Nephron progenitor cell (in vitro differentiated cells): Measurements from ENCODE around the gene GSPT1.
"Not testable (repeated sequence)": the region's sequence is repeated elsewhere in the genome, so short reads cannot be mapped to it uniquely, and the experiment has no call there.

Experiments
- DNase-seq: peaks from one replicate; pipeline ENCODE4 v3.0.0; 2021
- H3K27ac Mint-ChIP-seq: 2 replicates; pipeline ENCODE4 v1.8.0; 2021; ENCODE audit warnings: mild to moderate bottlenecking, moderate library complexity, mixed read lengths
- H3K27me3 Mint-ChIP-seq: 2 replicates; pipeline ENCODE4 v1.8.0; 2021; ENCODE audit warnings: mild to moderate bottlenecking, low read depth, mixed read lengths; ENCODE audit not compliant: poor library complexity
- H3K36me3 Mint-ChIP-seq: 2 replicates; pipeline ENCODE4 v1.8.0; 2021; ENCODE audit warnings: low read depth, mixed read lengths
- H3K4me1 Mint-ChIP-seq: 2 replicates; pipeline ENCODE4 v1.8.0; 2021; ENCODE audit warnings: mixed read lengths
- H3K4me3 Mint-ChIP-seq: 2 replicates; pipeline ENCODE4 v1.8.0; 2021; ENCODE audit warnings: mild to moderate bottlenecking, moderate library complexity, mixed read lengths
- H3K9me3 Mint-ChIP-seq: 2 replicates; pipeline ENCODE4 v1.8.0; 2021; ENCODE audit warnings: mild to moderate bottlenecking, moderate library complexity, mixed read lengths
- TF ChIP-seq, protein P1 (sequence below): fragments of 200-600 bp; sonication (generic); IDR thresholded peaks from 2 replicates; pipeline ENCODE4 v1.5.0; 2021; ENCODE audit warnings: antibody characterized with exemption

Gene GSPT1

DNA sequence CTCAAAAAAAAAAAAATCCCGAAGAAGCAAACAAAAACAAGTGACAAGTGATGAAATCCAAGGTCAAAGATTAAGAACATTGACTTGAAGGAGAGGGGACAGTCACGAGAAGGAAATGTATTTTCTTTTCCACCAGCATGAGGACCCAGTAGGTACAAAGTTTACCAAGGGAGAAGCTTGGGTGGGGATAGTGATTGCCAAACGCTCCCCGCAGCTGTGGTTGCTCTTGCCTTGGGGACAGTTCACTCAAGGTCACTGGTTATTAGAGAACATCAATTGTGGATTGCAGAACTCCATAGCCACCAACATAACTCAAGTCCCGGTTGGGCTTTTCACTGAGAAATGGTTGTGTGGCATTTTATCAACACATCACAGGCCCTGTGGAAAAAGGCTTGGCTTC is 91.4 kb downstream of the GSPT1 start:
- no peak overlapping the region for H3K27ac Mint-ChIP-seq
- no peak for DNase-seq
- no peaks in the 10 kb centered on the region for H3K9me3 Mint-ChIP-seq

GRCh38 chr16:11823645-11824044 is 92.1 kb downstream of the GSPT1 start:
- not testable (repeated sequence) for H3K9me3 Mint-ChIP-seq, H3K27ac Mint-ChIP-seq, DNase-seq, H3K4me1 Mint-ChIP-seq, H3K36me3 Mint-ChIP-seq, H3K4me3 Mint-ChIP-seq
- peaks cover 13% of the 10 kb centered on the region for H3K27me3 Mint-ChIP-seq

More for the DNA sequence above, 91.4 kb downstream of the GSPT1 start:
- Mint-ChIP-seq H3K4me3 (no peak overlapping the region), H3K27me3 (peaks cover 13% of the 10 kb centered on the region), H3K4me1 (peaks cover 4% of the 10 kb centered on the region), H3K36me3 (no peaks in the 10 kb centered on the region)
- TF ChIP-seq, protein P1, sequence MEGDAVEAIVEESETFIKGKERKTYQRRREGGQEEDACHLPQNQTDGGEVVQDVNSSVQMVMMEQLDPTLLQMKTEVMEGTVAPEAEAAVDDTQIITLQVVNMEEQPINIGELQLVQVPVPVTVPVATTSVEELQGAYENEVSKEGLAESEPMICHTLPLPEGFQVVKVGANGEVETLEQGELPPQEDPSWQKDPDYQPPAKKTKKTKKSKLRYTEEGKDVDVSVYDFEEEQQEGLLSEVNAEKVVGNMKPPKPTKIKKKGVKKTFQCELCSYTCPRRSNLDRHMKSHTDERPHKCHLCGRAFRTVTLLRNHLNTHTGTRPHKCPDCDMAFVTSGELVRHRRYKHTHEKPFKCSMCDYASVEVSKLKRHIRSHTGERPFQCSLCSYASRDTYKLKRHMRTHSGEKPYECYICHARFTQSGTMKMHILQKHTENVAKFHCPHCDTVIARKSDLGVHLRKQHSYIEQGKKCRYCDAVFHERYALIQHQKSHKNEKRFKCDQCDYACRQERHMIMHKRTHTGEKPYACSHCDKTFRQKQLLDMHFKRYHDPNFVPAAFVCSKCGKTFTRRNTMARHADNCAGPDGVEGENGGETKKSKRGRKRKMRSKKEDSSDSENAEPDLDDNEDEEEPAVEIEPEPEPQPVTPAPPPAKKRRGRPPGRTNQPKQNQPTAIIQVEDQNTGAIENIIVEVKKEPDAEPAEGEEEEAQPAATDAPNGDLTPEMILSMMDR, result no peak

GRCh38 chr16:11819798-11820197 is 96.0 kb downstream of the GSPT1 start:
- no peak for DNase-seq
- Mint-ChIP-seq H3K27me3 (peaks cover 8% of the 10 kb centered on the region), H3K4me3 (no peak overlapping the region), H3K4me1 (peaks cover 14% of the 10 kb centered on the region), H3K36me3 (no peaks in the 10 kb centered on the region), H3K9me3 (no peaks in the 10 kb centered on the region), H3K27ac (no peak overlapping the region)
- TF ChIP-seq, protein P1, result no peak

DNA sequence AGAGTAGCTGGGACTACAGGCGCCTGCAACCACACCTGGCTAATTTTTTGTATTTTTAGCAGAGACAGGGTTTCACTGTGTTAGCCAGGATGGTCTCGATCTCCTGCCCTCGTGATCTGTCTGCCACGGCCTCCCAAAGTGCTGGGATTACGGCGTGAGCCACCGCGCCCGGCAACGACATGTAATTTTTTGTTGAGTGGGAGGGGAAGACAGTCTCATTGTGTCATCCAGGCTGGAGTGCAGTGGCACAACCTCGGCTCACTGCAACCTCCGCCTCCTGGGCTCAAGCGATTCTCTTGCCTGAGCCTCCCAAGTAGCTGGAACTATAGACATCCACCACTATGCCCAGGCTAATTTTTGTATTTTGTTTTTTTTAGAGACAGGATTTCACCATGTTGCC is 96.8 kb downstream of the GSPT1 start:
- peaks cover 14% of the 10 kb centered on the region for H3K4me1 Mint-ChIP-seq
- H3K36me3 Mint-ChIP-seq, result not testable (repeated sequence)

More for the DNA sequence above, 96.8 kb downstream of the GSPT1 start:
- not testable (repeated sequence) for H3K9me3 Mint-ChIP-seq, H3K4me3 Mint-ChIP-seq, H3K27ac Mint-ChIP-seq, H3K27me3 Mint-ChIP-seq, DNase-seq
